CD4-positive, alpha-beta memory T cell (primary cell): ENCODE results near the gene PRDM5. TPM values are rescaled to one million over a fixed set of nuclear protein-coding genes. Genes with fewer than 3 reads are reported as not detected.

Source experiments
- CTCF ChIA-PET: fragments of 350-600 bp; sonication (Branson Sonifier 250); formaldehyde crosslinking; loops from one replicate; lab custom pipeline; 2021; ENCODE audit warnings: inconsistent platforms; ENCODE audit not compliant: partially characterized antibody; lab: Charles Lee
- POLR2A ChIA-PET: fragments of 350-600 bp; sonication (Branson Sonifier 250); formaldehyde crosslinking; loops from one replicate; lab custom pipeline; 2021; ENCODE audit not compliant: partially characterized antibody; lab: Charles Lee
- DNase-seq, 5 donors: peaks; one replicate each; pipeline versions ENCODE4 v3.0.0 to v3.0.0-alpha.2; 2020 to 2022; ENCODE audit warnings: mixed read lengths in 1 of 5
- H3K27ac ChIP-seq: one replicate; pipeline ENCODE4 v1.7.0; 2013; ENCODE audit warnings: low read depth, low read length
- H3K27me3 ChIP-seq: 2 replicates; pipeline ENCODE4 v1.7.0; 2013; ENCODE audit warnings: mild to moderate bottlenecking, low read length, moderate library complexity; ENCODE audit not compliant: insufficient read depth
- H3K36me3 ChIP-seq: 2 replicates; pipeline ENCODE4 v1.7.0; 2013; ENCODE audit warnings: mild to moderate bottlenecking, low read length, moderate library complexity; ENCODE audit not compliant: insufficient read depth
- H3K4me1 ChIP-seq: 2 replicates; pipeline ENCODE4 v1.7.0; 2013; ENCODE audit warnings: mild to moderate bottlenecking, low read length, moderate library complexity; ENCODE audit not compliant: insufficient read depth
- H3K4me3 ChIP-seq, 2 donors: one replicate each; pipeline ENCODE4 v1.7.0; 2013; ENCODE audit warnings: low read length in 2 of 2, mild to moderate bottlenecking in 1 of 2
- H3K9me3 ChIP-seq, 2 donors: one replicate each; pipeline ENCODE4 v1.7.0; 2013; ENCODE audit warnings: low read length in 2 of 2, control low read depth in 1 of 2; ENCODE audit not compliant: control insufficient read depth in 1 of 2
- H3K27ac Mint-ChIP-seq, 7 donors: one replicate each; pipeline ENCODE4 v1.8.0; 2020 to 2021; ENCODE audit warnings: mixed read lengths in 7 of 7, mild to moderate bottlenecking in 6 of 7, inconsistent platforms in 3 of 7, moderate library complexity in 3 of 7
- H3K27me3 Mint-ChIP-seq, 2 donors: one replicate each; pipeline ENCODE4 v1.8.0; 2020 to 2021; ENCODE audit warnings: mixed read lengths in 2 of 2
- H3K36me3 Mint-ChIP-seq, 2 donors: one replicate each; pipeline ENCODE4 v1.8.0; 2020 to 2021; ENCODE audit warnings: mixed read lengths in 2 of 2, inconsistent platforms in 1 of 2, mild to moderate bottlenecking in 1 of 2
- H3K4me1 Mint-ChIP-seq, 4 donors: one replicate each; pipeline ENCODE4 v1.8.0; 2020 to 2021; ENCODE audit warnings: mixed read lengths in 4 of 4, mild to moderate bottlenecking in 1 of 4
- H3K4me3 Mint-ChIP-seq, 8 donors: one replicate each; pipeline ENCODE4 v1.8.0; 2020 to 2021; ENCODE audit warnings: mixed read lengths in 8 of 8, mild to moderate bottlenecking in 7 of 8, moderate library complexity in 6 of 8, inconsistent platforms in 3 of 8
- H3K9me3 Mint-ChIP-seq, 8 donors: one replicate each; pipeline ENCODE4 v1.8.0; 2020 to 2021; ENCODE audit warnings: mixed read lengths in 8 of 8, mild to moderate bottlenecking in 5 of 8, inconsistent platforms in 3 of 8, moderate library complexity in 1 of 8
- intact Hi-C: fragments of 100-400 bp; cut with micrococcal nuclease; formaldehyde crosslinking; loops from one replicate; pipeline ENCODE4 v1.15.1; 2023
- polyA plus RNA-seq, 2 donors: library from polyadenylated mRNA; unstranded; fragments of 300-500 nt; fragmentation: Illumina TruSeq; gene quantifications; one replicate each; pipeline ENCODE4 v1.2.3, GENCODE V29; 2021
- total RNA-seq, 2 experiments: library from RNA; stranded (reverse); gene quantifications; one replicate each; pipeline ENCODE4 v1.2.3, GENCODE V29; 2021

The PRDM5 gene
- total and polyA plus RNA-seq, 4 experiments from 2014 or later, result 0.24 to 0.84 (median 0.36) TPM

- H3K4me3 Mint-ChIP-seq, result no peak overlapping the region
- H3K27me3 ChIP-seq, result no peaks in the 10 kb centered on the region
- no peaks in the 10 kb centered on the region for H3K9me3 Mint-ChIP-seq
- H3K27ac Mint-ChIP-seq, result no peak overlapping the region
- DNase-seq, result no peak
- H3K27me3 Mint-ChIP-seq, result peaks cover 0 to 1% of the 10 kb centered on the region in 2 donors
- no peak overlapping the region for H3K27ac ChIP-seq
- no peaks in the 10 kb centered on the region for H3K36me3 Mint-ChIP-seq
- H3K9me3 ChIP-seq, result no peaks in the 10 kb centered on the region
- H3K4me1 ChIP-seq, result no peaks in the 10 kb centered on the region
- no peaks in the 10 kb centered on the region for H3K36me3 ChIP-seq
- intact Hi-C loops, result no loop called here
- POLR2A ChIA-PET, result no interaction called here
- no peak overlapping the region for H3K4me3 ChIP-seq
- no peaks in the 10 kb centered on the region for H3K4me1 Mint-ChIP-seq
- CTCF ChIA-PET, result no interaction called here
Observed at GRCh38 chr4:120858776-120859175, 63.8 kb downstream of the PRDM5 start.

DNA sequence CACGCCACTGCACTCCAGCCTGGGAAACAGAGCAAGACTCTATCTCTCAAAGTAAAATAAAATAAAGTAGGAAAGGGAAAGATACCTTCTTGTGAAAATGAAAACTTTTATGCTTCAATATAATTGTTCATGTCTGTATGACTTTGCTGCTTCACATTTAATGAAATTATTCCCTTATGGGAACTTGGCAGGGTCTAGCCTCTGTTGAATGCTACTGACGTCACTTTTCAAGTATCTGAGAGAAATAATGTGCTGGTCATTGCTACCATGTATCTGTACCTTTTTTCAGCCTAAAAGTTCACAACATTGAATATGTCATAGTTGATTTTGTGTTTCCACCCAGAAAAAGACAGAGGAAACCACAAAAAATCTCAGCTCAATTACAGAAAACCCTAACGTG is 65.2 kb downstream of the PRDM5 start:
- Mint-ChIP-seq H3K27ac (no peak overlapping the region), H3K36me3 (no peaks in the 10 kb centered on the region), H3K4me1 (no peaks in the 10 kb centered on the region), H3K9me3 (no peaks in the 10 kb centered on the region), H3K4me3 (no peak overlapping the region), H3K27me3 (peaks cover 0 to 1% of the 10 kb centered on the region in 2 donors)
- Histone ChIP-seq H3K9me3 (no peaks in the 10 kb centered on the region), H3K27ac (no peak overlapping the region), H3K4me1 (no peaks in the 10 kb centered on the region), H3K36me3 (no peaks in the 10 kb centered on the region), H3K4me3 (no peak overlapping the region), H3K27me3 (no peaks in the 10 kb centered on the region)
- intact Hi-C loops, result no loop called here
- CTCF ChIA-PET, result no interaction called here
- no peak for DNase-seq
- POLR2A ChIA-PET, result no interaction called here

DNA sequence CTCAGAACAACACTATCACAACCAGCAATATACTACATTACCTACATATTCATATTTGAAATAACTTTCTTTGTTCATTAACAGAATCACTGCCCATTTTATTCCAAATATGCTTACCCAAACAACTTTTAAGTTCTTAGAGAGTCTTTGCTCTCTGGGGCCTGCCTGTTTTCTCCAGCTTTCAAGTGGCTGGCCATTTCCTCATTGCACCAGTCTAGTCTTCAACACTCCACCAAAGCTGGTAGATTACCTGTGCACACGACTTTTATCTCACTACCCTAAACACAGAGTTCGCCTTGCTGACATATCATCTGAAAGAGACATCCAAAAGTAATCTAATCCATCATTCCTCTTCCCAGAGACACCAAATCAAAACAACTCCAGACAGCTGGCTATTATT is 66.2 kb downstream of the PRDM5 start:
- no peaks in the 10 kb centered on the region for H3K36me3 Mint-ChIP-seq
- H3K27ac Mint-ChIP-seq, result no peak overlapping the region
- Histone ChIP-seq H3K36me3 (no peaks in the 10 kb centered on the region), H3K27ac (no peak overlapping the region), H3K9me3 (no peaks in the 10 kb centered on the region), H3K4me1 (no peaks in the 10 kb centered on the region), H3K4me3 (no peak overlapping the region), H3K27me3 (no peaks in the 10 kb centered on the region)
- no peaks in the 10 kb centered on the region for H3K4me1 Mint-ChIP-seq
- no peaks in the 10 kb centered on the region for H3K27me3 Mint-ChIP-seq
- intact Hi-C loops, result no loop called here
- ChIA-PET POLR2A (no interaction called here), CTCF (no interaction called here)
- H3K4me3 Mint-ChIP-seq, result no peak overlapping the region
- H3K9me3 Mint-ChIP-seq, result no peaks in the 10 kb centered on the region
- DNase-seq, result no peak

GRCh38 chr4:120855307-120856001 is 67.1 kb downstream of the PRDM5 start:
- no peak overlapping the region for H3K4me3 Mint-ChIP-seq
- no peaks in the 10 kb centered on the region for H3K27me3 ChIP-seq
- CTCF ChIA-PET, result no interaction called here
- POLR2A ChIA-PET, result no interaction called here
- no peaks in the 10 kb centered on the region for H3K4me1 Mint-ChIP-seq
- no peaks in the 10 kb centered on the region for H3K4me1 ChIP-seq
- intact Hi-C loops, result no loop called here
- H3K4me3 ChIP-seq, result no peak overlapping the region
- DNase-seq, result no peak
- H3K27ac ChIP-seq, result no peak overlapping the region
- H3K36me3 Mint-ChIP-seq, result no peaks in the 10 kb centered on the region
- H3K27me3 Mint-ChIP-seq, result no peaks in the 10 kb centered on the region
- no peaks in the 10 kb centered on the region for H3K9me3 ChIP-seq
- H3K36me3 ChIP-seq, result no peaks in the 10 kb centered on the region
- no peak overlapping the region for H3K27ac Mint-ChIP-seq
- H3K9me3 Mint-ChIP-seq, result no peaks in the 10 kb centered on the region

DNA sequence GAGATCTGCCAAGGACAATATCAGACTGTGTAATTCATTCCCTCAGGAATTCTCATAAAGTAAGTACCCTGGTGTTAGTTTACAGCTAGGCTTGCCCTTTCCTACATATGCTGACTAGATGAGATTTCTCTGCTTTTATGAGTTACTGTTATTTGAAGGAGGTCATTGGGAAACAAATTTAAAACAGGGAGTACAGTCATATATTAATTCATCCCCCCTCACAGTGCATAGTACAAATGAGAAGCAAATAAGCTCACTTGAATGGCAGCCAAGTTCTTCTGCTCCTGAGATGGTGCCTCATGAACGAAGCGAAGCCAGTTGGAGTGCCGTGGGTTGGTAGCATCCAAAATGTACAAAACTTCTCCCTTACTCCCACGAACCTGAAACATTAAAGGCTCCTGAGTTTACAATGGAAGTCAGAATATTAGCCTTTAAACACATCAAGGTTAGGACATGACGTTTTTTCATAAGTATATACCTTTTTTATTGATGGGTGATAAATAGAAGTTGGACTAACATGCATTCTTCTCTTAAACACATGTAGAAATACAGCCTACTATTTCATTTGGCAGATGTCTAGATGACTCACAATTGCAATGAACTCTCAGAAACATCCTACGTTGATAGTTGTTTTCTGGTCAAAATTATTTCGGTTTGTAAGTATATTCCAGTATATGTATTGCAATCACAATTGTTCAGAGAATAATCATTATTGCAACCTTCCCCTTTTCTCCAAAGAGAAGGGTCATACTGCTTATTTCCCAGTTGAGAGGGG is 69.2 kb downstream of the PRDM5 start:
- POLR2A ChIA-PET, result no interaction called here
- Histone ChIP-seq H3K9me3 (no peaks in the 10 kb centered on the region), H3K4me1 (no peaks in the 10 kb centered on the region), H3K36me3 (no peaks in the 10 kb centered on the region), H3K27me3 (no peaks in the 10 kb centered on the region), H3K4me3 (no peak overlapping the region), H3K27ac (no peak overlapping the region)
- Mint-ChIP-seq H3K36me3 (no peaks in the 10 kb centered on the region), H3K4me1 (no peaks in the 10 kb centered on the region), H3K4me3 (no peak overlapping the region), H3K9me3 (no peaks in the 10 kb centered on the region), H3K27ac (no peak overlapping the region), H3K27me3 (no peaks in the 10 kb centered on the region)
- intact Hi-C loops, result no loop called here
- no peak for DNase-seq
- CTCF ChIA-PET, result no interaction called here

- H3K4me1 ChIP-seq, result no peaks in the 10 kb centered on the region
- H3K36me3 ChIP-seq, result no peaks in the 10 kb centered on the region
- no peak overlapping the region for H3K4me3 Mint-ChIP-seq
- intact Hi-C loops, result no loop called here
- no peak overlapping the region for H3K4me3 ChIP-seq
- H3K27me3 Mint-ChIP-seq, result no peaks in the 10 kb centered on the region
- H3K9me3 Mint-ChIP-seq, result no peaks in the 10 kb centered on the region
- H3K9me3 ChIP-seq, result no peaks in the 10 kb centered on the region
- H3K27ac Mint-ChIP-seq, result no peak overlapping the region
- H3K27me3 ChIP-seq, result no peaks in the 10 kb centered on the region
- POLR2A ChIA-PET, result no interaction called here
- H3K27ac ChIP-seq, result no peak overlapping the region
- no peak for DNase-seq
- H3K4me1 Mint-ChIP-seq, result no peaks in the 10 kb centered on the region
- CTCF ChIA-PET, result no interaction called here
- H3K36me3 Mint-ChIP-seq, result no peaks in the 10 kb centered on the region
Observed at GRCh38 chr4:120850018-120850599, 72.4 kb downstream of the PRDM5 start.

GRCh38 chr4:120847019-120847582 is 75.4 kb downstream of the PRDM5 start:
- H3K27ac ChIP-seq, result no peak overlapping the region
- DNase-seq, result no peak
- no peaks in the 10 kb centered on the region for H3K4me1 ChIP-seq
- ChIA-PET CTCF (no interaction called here), POLR2A (no interaction called here)
- Mint-ChIP-seq H3K27ac (no peak overlapping the region), H3K4me1 (peaks cover 3 to 7% (median 6%) of the 10 kb centered on the region in 4 donors), H3K36me3 (no peaks in the 10 kb centered on the region), H3K4me3 (no peak overlapping the region), H3K27me3 (no peaks in the 10 kb centered on the region), H3K9me3 (no peaks in the 10 kb centered on the region)
- no peaks in the 10 kb centered on the region for H3K27me3 ChIP-seq
- H3K9me3 ChIP-seq, result no peaks in the 10 kb centered on the region
- intact Hi-C loops, result no loop called here
- H3K4me3 ChIP-seq, result no peak overlapping the region
- no peaks in the 10 kb centered on the region for H3K36me3 ChIP-seq
